ENCODE results near the gene ZC3H18. TPM values are rescaled to one million over a fixed set of nuclear protein-coding genes. Genes with fewer than 3 reads are reported as not detected.
A peak's percentile ranks its signal among the peaks of the same experiment; 100 is the strongest.

ZC3H18 gene
- total RNA-seq, 1 experiment from 2014 or later: 5.9 TPM

DNA sequence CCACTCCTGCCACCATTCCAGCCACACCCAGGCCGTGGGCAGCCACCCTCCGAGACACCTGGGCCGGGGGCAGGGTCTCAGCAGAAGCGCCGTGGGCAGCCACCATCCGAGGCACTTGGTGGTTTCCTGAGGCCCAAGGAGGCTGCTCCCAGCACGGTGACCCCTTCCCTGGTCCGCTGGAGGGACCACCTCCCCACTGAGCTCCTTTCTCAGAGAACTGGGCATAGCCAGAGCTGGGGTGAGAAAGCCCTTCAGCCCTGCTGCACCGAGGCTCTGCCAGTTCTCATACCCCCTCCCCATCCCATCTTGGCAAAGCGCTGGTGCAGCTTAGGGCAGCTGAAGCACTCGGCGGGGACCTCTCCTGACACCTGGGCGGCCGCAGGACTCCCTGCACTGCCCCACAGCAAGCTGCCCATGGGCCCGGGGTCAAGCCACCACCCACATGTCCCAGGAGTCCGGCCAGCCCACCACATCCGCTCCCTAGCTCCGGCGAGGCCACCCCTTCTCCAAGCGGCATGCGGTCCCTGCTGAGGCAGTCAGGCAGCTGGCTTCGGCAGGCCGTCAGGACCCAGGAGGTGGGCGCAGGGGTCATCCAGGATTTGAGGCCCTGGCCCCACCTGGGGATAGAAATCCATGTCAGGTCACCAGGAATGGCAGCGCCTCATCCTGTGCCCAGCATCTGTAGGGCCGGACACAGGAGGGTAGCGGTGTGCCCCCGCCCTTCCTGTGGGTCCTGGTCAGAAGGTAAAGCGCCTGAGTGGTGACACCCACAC, 82.0 kb downstream of the ZC3H18 start:
- DNase-seq (ENCODE audit: low read depth, low spot score): no peak
- in situ Hi-C loops (cut with HindIII; ENCODE audit: low pct_unique_long_range_greater_than_20kb, low sequenced_read_pairs): no loop called here

DNA sequence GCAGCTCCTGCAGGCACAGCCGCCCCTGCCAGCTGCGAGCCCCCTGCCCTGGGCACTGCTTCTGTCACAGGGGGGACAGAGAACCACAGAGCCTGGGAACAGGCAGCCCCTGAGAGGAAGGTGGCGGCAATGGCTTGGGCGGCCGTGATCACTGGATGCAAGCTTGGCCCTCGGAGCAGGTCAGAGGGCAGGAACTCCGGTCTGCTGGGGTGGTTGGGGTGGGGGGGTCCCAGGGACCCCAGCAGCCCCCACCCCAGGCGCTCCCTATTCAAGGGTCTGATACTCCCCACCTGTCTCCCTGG, 82.5 kb downstream of the ZC3H18 start:
- DNase-seq (ENCODE audit: low read depth, low spot score): no peak
- in situ Hi-C loops (cut with HindIII; ENCODE audit: low pct_unique_long_range_greater_than_20kb, low sequenced_read_pairs): no loop called here

GRCh38 chr16:88653101-88653500, 82.9 kb downstream of the ZC3H18 start:
- in situ Hi-C loops (cut with HindIII; ENCODE audit: low pct_unique_long_range_greater_than_20kb, low sequenced_read_pairs): no loop called here
- DNase-seq (ENCODE audit: low read depth, low spot score): no peak

- in situ Hi-C loops (cut with HindIII; ENCODE audit: low pct_unique_long_range_greater_than_20kb, low sequenced_read_pairs): no loop called here
- DNase-seq (ENCODE audit: low read depth, low spot score): no peak
Measured at GRCh38 chr16:88653596-88654362, 83.6 kb downstream of the ZC3H18 start.

- in situ Hi-C loops (cut with HindIII; ENCODE audit: low pct_unique_long_range_greater_than_20kb, low sequenced_read_pairs): no loop called here
- DNase-seq (ENCODE audit: low read depth, low spot score): no peak
Measured at GRCh38 chr16:88654363-88655052, 84.3 kb downstream of the ZC3H18 start.

DNA sequence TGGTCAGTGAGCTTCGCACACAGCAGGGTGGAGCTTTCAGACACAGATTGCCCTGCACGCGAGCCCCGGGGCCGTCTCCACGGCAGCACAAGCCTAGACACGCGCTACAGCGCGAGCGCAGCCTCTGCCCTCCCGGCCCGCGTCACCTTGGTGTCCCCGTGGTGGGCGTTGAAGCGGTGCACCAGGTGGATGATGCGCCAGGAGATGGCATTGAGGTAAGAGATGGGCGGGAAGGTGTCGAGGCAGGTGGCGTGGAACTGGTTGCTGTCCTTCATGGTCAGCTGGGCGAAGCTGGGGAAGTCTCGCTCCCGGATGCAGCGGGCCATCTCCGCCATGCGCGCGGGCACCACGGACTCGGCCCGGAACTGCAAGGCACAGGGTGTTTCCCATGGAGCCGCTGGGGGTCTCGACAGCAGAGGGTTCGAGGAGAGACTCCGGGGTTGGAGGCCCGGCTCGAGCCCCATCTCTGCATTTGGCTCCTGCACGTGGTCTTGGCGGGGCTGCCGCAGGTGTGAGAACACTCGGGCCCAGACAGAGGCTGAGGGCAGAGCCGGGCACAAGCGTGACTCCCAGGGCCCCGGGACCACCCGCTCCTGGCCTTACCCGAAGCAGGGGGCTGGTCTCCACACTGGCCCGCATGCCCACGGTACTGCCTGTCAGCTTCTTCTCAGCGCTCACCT, 85.0 kb downstream of the ZC3H18 start:
- in situ Hi-C loops (cut with HindIII; ENCODE audit: low pct_unique_long_range_greater_than_20kb, low sequenced_read_pairs): no loop called here
- DNase-seq (ENCODE audit: low read depth, low spot score): no peak

GRCh38 chr16:88655733-88656281, 85.6 kb downstream of the ZC3H18 start:
- DNase-seq (ENCODE audit: low read depth, low spot score): no peak
- in situ Hi-C loops (cut with HindIII; ENCODE audit: low pct_unique_long_range_greater_than_20kb, low sequenced_read_pairs): no loop called here

- in situ Hi-C loops (cut with HindIII; ENCODE audit: low pct_unique_long_range_greater_than_20kb, low sequenced_read_pairs): no loop called here
Measured at GRCh38 chr16:88656291-88656980, 86.2 kb downstream of the ZC3H18 start.

GRCh38 chr16:88657371-88657770, 87.2 kb downstream of the ZC3H18 start:
- no peak for DNase-seq (ENCODE audit: low read depth, low spot score)
- in situ Hi-C loops (cut with HindIII; ENCODE audit: low pct_unique_long_range_greater_than_20kb, low sequenced_read_pairs): no loop called here

More at GRCh38 chr16:88656291-88656980, 86.2 kb downstream of the ZC3H18 start:
- no peak for DNase-seq (ENCODE audit: low read depth, low spot score)

DNA sequence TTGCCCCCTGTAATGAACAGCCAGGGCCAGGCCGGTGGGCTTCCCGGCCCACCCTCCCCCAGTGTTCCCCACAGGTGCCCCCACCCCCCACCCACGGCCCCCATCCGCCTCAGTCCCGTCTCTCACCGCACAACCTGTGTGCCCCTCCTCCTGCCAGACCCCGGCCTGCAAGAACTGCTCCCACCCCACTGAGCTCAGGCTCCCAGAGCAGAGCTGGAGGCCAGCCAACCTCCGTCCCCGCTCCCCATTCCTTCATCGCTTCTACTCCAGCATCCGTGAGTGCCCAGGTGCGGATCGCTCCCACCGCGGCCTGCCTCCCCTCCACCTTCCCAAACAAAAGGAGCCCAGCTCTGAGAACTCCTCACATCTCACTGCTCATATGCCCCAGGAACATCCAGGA, 88.5 kb downstream of the ZC3H18 start:
- in situ Hi-C loops (cut with HindIII; ENCODE audit: low pct_unique_long_range_greater_than_20kb, low sequenced_read_pairs): no loop called here
- no peak for DNase-seq (ENCODE audit: low read depth, low spot score)

DNA sequence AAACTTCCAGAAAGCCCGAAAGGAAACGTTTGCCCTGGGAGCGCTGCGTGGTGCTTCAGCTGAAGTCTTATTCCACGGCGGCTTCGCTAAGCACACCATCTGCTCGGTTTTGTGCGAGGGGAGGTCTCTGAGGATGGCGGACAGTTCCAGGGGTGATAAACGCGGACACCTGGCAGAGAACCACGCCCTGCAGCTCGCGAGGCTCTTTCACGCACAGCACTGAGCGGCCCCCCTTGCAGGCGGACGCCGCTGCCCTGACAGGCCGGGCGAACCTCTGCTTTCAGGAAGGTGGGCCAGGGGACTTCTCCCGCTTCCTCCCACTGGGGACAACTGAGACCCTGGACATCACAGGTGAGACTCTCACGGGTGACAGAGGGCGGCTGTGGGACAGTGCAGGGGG, 89.0 kb downstream of the ZC3H18 start:
- in situ Hi-C loops (cut with HindIII; ENCODE audit: low pct_unique_long_range_greater_than_20kb, low sequenced_read_pairs): no loop called here
- no peak for DNase-seq (ENCODE audit: low read depth, low spot score)

DNA sequence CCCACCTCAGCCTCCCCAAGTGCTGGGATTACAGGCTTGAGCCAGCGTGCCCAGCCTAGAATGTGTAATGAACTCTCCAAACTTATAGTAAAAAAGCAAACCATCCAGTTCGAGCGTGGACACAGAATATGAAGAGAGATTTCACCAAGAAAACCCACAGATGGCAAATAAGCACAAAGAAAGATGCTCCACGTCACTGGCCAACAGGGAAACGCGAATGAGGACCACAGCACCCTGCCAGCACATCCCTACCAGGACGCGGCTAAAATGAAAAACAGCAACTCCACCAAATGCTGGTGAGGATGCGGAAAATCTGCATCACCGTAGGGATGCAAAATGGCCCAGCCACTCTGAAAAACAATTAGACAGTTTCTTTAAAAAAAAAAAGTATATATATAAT, 91.3 kb downstream of the ZC3H18 start:
- in situ Hi-C loops (cut with HindIII; ENCODE audit: low pct_unique_long_range_greater_than_20kb, low sequenced_read_pairs): no loop called here
- DNase-seq (ENCODE audit: low read depth, low spot score): no peak

DNA sequence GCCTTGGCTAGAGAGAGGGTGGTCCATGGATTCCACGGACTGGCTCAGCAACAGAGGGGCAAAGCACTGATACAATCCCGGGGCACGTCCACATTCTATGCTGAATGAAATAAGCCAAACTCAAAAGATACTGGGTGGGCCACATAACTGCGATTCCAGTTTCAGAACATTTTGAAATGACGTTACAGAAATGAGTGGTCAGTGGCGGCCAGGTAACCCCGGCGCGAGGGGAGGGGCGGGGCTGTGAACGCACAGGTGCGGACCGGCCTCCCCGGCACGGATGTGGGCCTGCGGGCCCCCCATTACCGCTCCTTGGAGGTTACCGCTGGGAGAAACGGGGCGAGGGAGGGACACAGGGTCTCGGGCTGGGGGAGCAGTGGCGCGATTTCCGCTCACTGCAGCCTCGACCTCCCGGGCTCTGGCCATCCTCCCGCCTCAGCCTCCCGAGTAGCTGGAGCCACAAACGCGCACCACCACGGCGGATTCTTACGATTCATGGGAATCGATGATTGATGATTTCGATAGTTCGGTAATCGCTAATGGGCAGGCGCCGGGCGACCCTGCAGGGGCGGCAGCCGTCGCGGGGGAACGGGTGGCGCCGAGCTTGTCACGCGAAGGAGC, 92.1 kb downstream of the ZC3H18 start:
- DNase-seq (ENCODE audit: low read depth, low spot score): no peak
- in situ Hi-C loops (cut with HindIII; ENCODE audit: low pct_unique_long_range_greater_than_20kb, low sequenced_read_pairs): no loop called here

DNA sequence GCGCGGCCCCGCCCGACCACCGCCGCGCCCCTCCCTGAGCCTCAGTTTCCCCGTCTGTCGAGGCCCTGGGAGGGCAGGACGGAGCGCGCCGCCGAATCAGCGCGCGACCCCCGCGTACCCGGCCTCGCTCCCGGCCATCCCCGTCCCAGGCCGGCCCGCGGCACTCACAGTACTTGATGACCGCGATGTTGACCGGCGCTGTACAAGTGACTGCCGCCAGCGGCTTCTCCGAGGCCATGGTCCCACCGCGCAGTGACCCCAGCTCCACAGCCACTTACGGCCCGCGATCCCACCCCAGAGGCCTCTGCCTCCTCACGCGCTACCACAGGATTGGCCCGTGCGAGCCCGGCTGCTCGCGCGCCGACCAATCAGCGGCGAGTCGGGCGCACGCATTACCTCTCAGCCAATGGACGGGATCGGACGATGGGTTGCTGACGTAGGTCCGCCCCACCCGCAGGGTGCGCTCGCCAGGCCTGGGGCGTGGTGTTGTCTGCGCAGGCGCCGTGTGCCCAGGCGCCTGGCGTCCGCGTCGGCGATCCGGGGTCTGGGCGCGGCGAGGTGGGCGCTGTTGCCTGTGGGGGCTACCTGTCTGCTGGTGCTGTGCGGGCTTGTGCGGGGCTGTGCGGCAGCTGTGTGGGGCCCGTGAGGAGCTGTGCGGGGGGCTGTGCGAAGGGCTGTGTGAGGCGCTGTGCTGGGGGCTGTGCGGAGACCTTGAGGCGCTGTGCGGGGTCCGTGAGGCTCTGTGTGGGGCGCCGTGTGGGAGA, 92.8 kb downstream of the ZC3H18 start, which contains the start of gene MVD:
Gene MVD, minus strand, starts transcription at position 249 of the 764 bp plus-strand sequence. Its CDS starts 11 bp downstream, at position 238.
- peak; percentile 95 for DNase-seq (ENCODE audit: low read depth, low spot score)
- in situ Hi-C loops (cut with HindIII; ENCODE audit: low pct_unique_long_range_greater_than_20kb, low sequenced_read_pairs): no loop called here

- in situ Hi-C loops (cut with HindIII; ENCODE audit: low pct_unique_long_range_greater_than_20kb, low sequenced_read_pairs): no loop called here
- no peak for DNase-seq (ENCODE audit: low read depth, low spot score)
Measured at GRCh38 chr16:88665148-88665547, 94.9 kb downstream of the ZC3H18 start.

- no peak for DNase-seq (ENCODE audit: low read depth, low spot score)
- in situ Hi-C loops (cut with HindIII; ENCODE audit: low pct_unique_long_range_greater_than_20kb, low sequenced_read_pairs): no loop called here
Measured at GRCh38 chr16:88665570-88665969, 95.4 kb downstream of the ZC3H18 start.
